Thymus (tissue), 11 donors: Measurements from ENCODE around the gene HIPK1. TPM values are rescaled to one million over a fixed set of nuclear protein-coding genes. Genes with fewer than 3 reads are reported as not detected.

Experiments
- DNase-seq, 9 donors: peaks; one replicate each; pipeline ENCODE4 v3.0.0-alpha.2; 2013; ENCODE audit warnings: low spot score in 9 of 9, low read depth in 6 of 9, missing footprints in 1 of 9
- H3K27ac ChIP-seq, 2 donors: one replicate each; pipeline ENCODE4 v1.5.1; 2013; ENCODE audit warnings: control low read depth in 1 of 2, low read depth in 1 of 2, low read length in 1 of 2, mild to moderate bottlenecking in 1 of 2, moderate library complexity in 1 of 2
- H3K27me3 ChIP-seq, 2 donors: one replicate each; pipeline ENCODE4 v1.5.1; 2013; ENCODE audit warnings: low read length in 1 of 2; ENCODE audit not compliant: control insufficient read depth in 2 of 2, insufficient read depth in 1 of 2
- H3K36me3 ChIP-seq, 2 donors: one replicate each; pipeline ENCODE4 v1.5.1; 2013; ENCODE audit warnings: low read length in 1 of 2, mild to moderate bottlenecking in 1 of 2, moderate library complexity in 1 of 2; ENCODE audit not compliant: control insufficient read depth in 2 of 2, insufficient read depth in 2 of 2
- H3K4me1 ChIP-seq, 2 donors: one replicate each; pipeline ENCODE4 v1.5.1; 2013; ENCODE audit warnings: low read length in 2 of 2; ENCODE audit not compliant: control insufficient read depth in 2 of 2, insufficient read depth in 2 of 2
- H3K4me3 ChIP-seq, 2 donors: one replicate each; pipeline ENCODE4 v1.5.1; 2013; ENCODE audit warnings: low read length in 2 of 2, control low read depth in 1 of 2, mild to moderate bottlenecking in 1 of 2
- H3K9me3 ChIP-seq, 2 donors: one replicate each; pipeline ENCODE4 v1.5.1; 2013; ENCODE audit warnings: low read length in 1 of 2, mild to moderate bottlenecking in 1 of 2; ENCODE audit not compliant: control insufficient read depth in 2 of 2, insufficient read depth in 1 of 2
- WGBS: extraction: QIAGEN DNeasy Blood & Tissue Kit; methylation state at CpG from one replicate; pipeline ENCODE4 v1.1.7; 2013; 5-methylcytosine and 5-hydroxymethylcytosine counted together
- polyA plus RNA-seq: library from polyadenylated mRNA; stranded (reverse); fragments of 200-250 nt; gene quantifications from one replicate; pipeline ENCODE4 v1.2.3, GENCODE V29; 2013
- total RNA-seq: library from RNA; stranded (reverse); fragments of 120-200 nt; gene quantifications from one replicate; pipeline ENCODE4 v1.2.4, GENCODE V29; 2013
- donor health status: healthy.

HIPK1 gene
- total and polyA plus RNA-seq, 2 donors, result 30.1 to 40.6 TPM

DNA sequence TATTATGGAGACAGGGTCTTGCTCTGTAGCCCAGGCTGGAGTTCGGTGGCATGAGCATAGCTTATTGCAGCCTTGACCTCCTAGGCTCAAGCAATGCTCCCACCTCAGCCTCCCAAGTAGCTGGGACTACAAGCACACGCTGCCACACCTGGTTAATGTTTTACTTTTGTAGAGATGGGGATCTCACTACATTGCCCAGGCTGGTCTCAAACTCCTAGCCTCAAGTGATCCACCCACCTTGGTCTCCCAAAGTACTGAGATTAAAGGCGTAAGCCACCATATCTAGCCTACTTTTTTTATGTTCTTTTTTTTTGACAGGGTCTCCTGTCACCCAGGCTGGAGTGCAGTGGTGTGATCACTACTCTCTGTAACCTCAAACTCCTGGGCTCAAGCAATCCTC, 35.9 kb upstream of the HIPK1 start:
- Histone ChIP-seq H3K27ac (no peak overlapping the region), H3K4me1 (no peaks in the 10 kb centered on the region), H3K36me3 (peaks cover 23 to 42% of the 10 kb centered on the region in 2 donors), H3K9me3 (no peaks in the 10 kb centered on the region), H3K4me3 (no peak overlapping the region), H3K27me3 (no peaks in the 10 kb centered on the region)
- 98% methylated on average over 3 of the region's 3 CpGs for WGBS
- DNase-seq, result no peak

DNA sequence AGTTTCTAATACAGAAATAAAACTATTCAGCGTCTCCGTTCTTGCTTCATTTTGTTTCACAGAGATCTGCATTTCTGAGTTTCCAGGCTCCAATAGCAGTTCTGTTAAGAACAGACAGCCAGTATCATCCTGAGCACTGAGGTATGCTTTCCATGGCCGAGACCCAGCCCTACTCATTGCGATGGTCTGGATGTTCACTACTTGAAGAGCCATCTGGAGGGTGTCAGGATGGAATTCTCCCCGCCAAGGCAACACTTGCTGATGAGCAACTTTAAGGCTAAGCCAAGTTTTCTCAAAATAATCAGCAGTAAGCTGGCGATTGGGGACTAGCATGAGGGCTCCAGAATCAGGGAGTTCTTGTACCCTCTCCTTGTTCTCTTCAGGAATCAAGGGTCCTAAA, 34.0 kb upstream of the HIPK1 start:
- Histone ChIP-seq H3K4me3 (no peak overlapping the region), H3K36me3 (peaks cover 39 to 59% of the 10 kb centered on the region in 2 donors), H3K9me3 (no peaks in the 10 kb centered on the region), H3K27ac (no peak overlapping the region), H3K27me3 (no peaks in the 10 kb centered on the region), H3K4me1 (no peaks in the 10 kb centered on the region)
- DNase-seq, result no peak
- WGBS, result 97% methylated on average over 6 of the region's 6 CpGs

DNA sequence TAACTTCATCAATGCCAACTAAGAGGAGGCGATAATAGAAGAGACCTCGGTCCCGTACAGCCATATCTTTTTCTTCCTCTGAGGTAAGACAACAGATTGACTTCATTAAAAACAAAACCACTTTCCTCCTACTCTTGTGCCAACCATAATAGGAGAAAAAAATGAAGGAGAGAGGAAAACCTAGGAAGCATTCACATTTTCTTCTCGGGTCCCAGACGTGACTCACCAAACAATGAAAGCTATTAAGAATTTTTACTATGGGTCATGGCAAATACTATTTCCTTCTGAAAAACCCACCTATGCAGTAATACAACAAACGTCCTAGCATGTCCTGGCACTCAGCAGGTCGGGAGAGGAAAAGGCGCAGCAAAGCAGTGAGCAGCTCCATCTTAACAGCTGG, 33.2 kb upstream of the HIPK1 start:
- no peaks in the 10 kb centered on the region for H3K9me3 ChIP-seq
- no peak for DNase-seq
- peaks cover 42 to 66% of the 10 kb centered on the region in 2 donors for H3K36me3 ChIP-seq
- H3K4me3 ChIP-seq, result no peak overlapping the region
- no peak overlapping the region for H3K27ac ChIP-seq
- 98% methylated on average over 8 of the region's 8 CpGs for WGBS
- H3K27me3 ChIP-seq, result no peaks in the 10 kb centered on the region
- H3K4me1 ChIP-seq, result no peaks in the 10 kb centered on the region

DNA sequence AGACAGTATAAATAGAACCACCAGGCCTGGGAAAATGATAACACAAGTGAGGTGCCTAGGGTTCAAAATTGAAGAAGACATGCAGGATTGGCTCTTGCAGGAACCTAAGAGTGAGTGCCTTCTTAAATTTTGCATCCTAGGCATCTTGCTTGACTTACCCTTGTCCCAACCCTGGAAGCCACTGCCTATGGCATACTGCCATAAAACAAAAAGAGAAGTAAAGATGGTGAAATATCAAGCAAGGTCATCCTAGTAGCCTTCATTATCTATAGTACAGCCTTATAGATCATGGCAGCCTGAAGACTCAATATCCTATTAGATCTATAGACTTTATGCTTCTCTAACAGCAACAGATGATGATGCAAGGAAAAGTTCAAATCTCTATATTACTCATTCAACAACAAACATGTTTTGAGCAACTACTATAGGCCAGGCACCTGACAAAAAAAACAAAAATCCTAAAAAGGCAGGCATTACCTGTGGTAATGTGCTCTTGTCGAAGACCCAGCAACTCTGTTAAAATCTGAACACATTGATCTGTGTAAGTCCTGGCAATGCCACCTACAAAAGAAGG, 30.8 kb upstream of the HIPK1 start:
- H3K27me3 ChIP-seq, result no peaks in the 10 kb centered on the region
- H3K9me3 ChIP-seq, result no peaks in the 10 kb centered on the region
- H3K27ac ChIP-seq, result no peak overlapping the region
- WGBS, result 97% methylated on average over 1 of the region's 1 CpG
- H3K36me3 ChIP-seq, result peaks cover 51 to 78% of the 10 kb centered on the region in 2 donors
- DNase-seq, result no peak
- no peak overlapping the region for H3K4me3 ChIP-seq
- peaks cover under 1 to 4% of the 10 kb centered on the region in 2 donors for H3K4me1 ChIP-seq

DNA sequence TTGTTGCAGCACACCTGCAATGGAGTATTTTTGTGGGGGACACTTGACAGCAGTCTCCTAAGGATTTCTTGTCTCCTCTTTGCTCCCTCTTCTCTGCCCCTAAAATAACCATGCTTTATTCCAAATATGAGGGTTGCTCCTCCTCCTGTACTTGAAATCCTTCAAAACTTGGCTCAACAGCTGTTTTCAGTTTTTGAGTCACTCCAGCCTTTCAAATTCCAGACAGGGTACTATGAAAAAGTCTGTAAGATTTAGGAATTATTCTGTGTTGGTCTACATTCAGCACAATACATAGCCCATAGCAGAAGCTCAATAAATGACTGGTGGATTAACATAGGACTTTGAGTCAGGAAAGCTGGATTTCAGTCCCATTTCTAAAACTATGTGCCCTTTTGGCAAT, 30.0 kb upstream of the HIPK1 start:
- Histone ChIP-seq H3K4me1 (peaks cover 8 to 12% of the 10 kb centered on the region in 2 donors), H3K27me3 (no peaks in the 10 kb centered on the region), H3K27ac (no peak overlapping the region), H3K9me3 (no peaks in the 10 kb centered on the region), H3K4me3 (no peak overlapping the region), H3K36me3 (peaks cover 51 to 75% of the 10 kb centered on the region in 2 donors)
- DNase-seq, result no peak

DNA sequence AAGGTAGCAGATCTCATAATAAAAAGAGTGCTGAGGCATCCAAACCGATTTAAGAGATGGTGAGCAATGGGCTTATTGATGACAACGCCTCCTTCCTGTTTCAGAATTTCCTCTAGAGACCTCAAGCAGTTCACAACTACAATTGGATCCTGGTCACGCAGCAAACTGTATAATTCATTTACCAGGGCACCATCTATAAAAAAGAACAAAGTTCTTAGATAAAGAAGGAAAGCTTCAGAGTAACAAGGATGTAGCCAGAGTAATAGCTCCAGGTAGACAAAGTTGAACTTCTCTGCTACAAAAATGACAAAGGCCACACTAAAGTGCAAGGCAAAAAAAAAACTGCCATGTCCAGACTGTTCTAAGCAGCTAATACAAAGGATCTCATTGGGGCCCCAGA, 27.9 kb upstream of the HIPK1 start:
- H3K4me3 ChIP-seq, result no peak overlapping the region
- WGBS, result 96% methylated on average over 3 of the region's 3 CpGs
- H3K36me3 ChIP-seq, result peaks cover 40 to 54% of the 10 kb centered on the region in 2 donors
- H3K4me1 ChIP-seq, result peaks cover 12 to 17% of the 10 kb centered on the region in 2 donors
- no peaks in the 10 kb centered on the region for H3K9me3 ChIP-seq
- no peak for DNase-seq
- H3K27ac ChIP-seq, result no peak overlapping the region
- H3K27me3 ChIP-seq, result no peaks in the 10 kb centered on the region

DNA sequence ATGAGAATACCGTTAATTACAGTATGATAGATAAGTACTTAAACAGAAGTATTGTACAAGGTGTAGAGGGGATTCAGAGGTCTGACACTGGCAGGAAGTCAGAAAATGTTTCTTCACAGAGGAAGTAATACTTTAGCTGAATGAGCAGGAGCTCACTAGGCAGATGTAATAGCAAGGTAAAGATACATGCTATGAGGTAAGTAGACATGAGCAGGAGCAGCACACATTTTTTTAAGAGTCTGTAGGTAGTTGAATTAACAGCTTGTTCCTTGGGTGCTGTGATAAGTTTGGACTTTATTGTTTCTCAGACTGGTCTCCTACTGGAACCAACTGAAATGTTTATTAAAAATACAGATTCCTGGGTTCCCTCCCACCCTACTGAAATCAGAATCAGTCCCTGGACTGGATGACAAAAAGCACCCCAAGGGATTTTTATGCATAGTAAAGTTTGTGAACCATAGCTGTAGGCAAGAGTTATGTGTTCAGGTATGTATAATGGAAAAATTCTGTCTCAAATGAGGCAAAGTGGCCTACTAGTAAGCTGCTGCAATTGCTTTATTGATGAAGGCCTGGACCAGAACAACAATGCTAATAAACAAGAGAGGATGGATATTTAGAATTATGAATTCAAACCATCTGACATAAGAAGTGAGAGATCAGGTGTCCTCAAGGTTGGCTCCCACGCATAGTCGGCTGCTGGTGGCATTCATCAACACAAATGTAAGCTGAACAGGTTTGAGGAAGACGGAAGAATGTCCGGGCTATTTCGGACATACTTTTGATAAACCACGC, 25.4 kb upstream of the HIPK1 start:
- no peaks in the 10 kb centered on the region for H3K9me3 ChIP-seq

DNA sequence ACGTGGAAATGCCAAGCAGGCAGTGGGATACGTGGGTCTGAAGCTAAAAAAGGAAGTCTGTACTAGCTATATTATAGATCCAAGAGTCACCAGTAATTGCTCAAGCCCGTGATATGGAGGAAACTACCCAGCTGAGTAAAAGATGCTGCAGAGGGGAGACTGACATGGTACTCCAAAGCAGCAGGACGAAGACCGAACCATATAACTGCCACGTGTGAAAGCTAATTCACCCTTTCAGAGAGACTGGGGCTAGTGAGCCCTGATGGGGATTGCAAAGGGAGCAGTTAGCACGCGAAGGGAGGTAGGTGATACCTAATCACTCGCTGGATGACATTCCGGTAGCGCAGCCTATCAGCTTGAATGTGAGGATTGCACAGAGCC, 24.8 kb upstream of the HIPK1 start:
- Histone ChIP-seq H3K36me3 (peaks cover 31 to 42% of the 10 kb centered on the region in 2 donors), H3K27ac (peak overlapping the region; percentile 91 to 93), H3K9me3 (no peaks in the 10 kb centered on the region), H3K4me3 (peak overlapping the region; percentile 83 to 88), H3K4me1 (peaks cover 18% of the 10 kb centered on the region in 2 donors), H3K27me3 (no peaks in the 10 kb centered on the region)
- DNase-seq, result no peak
- under 1% methylated on average over 11 of the region's 11 CpGs for WGBS

More for the DNA sequence above, 25.4 kb upstream of the HIPK1 start:
- Histone ChIP-seq H3K27ac (peak overlapping the region; percentile 91 to 93), H3K27me3 (no peaks in the 10 kb centered on the region), H3K4me3 (peak overlapping the region; percentile 83 to 88), H3K36me3 (peaks cover 35 to 43% of the 10 kb centered on the region in 2 donors), H3K4me1 (peaks cover 18% of the 10 kb centered on the region in 2 donors)
- WGBS, result 21% methylated on average over 7 of the region's 7 CpGs
- peak in 3 of 9 donors; percentile 12 to 51 (median 24) for DNase-seq

DNA sequence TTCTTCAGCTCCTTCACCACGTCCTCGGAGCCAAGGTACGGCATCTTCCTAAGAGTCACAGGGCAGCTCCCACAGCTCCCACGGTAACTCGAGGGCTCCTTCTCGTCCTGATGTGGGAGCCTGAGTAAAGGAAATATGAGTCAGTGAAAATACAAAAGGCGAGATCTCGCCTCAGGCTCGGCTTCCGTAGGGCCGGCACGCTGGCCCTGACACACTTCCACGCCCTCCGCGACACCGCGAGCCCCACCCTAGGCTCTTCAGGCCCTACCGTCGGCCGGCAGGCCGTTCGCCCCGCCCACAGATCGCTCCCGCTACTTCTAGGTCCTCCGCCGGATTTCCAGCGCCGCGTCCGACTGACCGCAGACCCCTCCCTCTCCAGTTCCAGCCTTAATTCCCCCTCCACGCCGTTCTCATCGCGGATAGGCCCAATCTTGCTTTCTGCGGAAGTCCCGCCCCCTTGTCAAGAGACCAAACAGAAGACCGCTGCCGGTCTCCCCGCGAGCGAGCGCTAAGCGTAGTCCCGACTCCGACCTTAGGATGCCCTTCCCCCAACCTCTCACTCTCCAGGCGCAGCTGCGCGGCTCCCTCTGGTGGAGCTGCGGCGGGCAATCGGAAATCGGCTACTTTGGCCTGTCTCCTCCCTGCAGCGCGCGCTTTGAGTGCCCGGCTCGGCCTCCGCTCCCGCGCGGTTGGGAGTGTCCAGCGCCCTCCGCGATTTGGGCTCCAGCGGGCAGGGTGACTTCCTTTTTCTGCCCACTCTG, 24.3 kb upstream of the HIPK1 start, which contains the start of the genes AP4B1 and DCLRE1B:
TSS of gene AP4B1 (minus strand) at position 126 of the 761 bp plus-strand sequence. CDS start at position 44, 82 bp downstream.
TSS of gene DCLRE1B (plus strand) at position 653 of the 761 bp plus-strand sequence. CDS start 261 bp downstream, outside the sequence.
- no peaks in the 10 kb centered on the region for H3K27me3 ChIP-seq
- H3K4me3 ChIP-seq, result peak within 1 kb of the TSS; percentile 83 to 88
- peak; percentile 96 to 99 (median 97) for DNase-seq
- WGBS, result under 1% methylated on average over 67 of the region's 67 CpGs
- H3K36me3 ChIP-seq, result peaks cover 26 to 41% of the 10 kb centered on the region in 2 donors
- peak within 1 kb of the TSS; percentile 91 to 93 for H3K27ac ChIP-seq
- no peaks in the 10 kb centered on the region for H3K9me3 ChIP-seq
- peaks cover 18% of the 10 kb centered on the region in 2 donors for H3K4me1 ChIP-seq
